NOMO-1 treated with dmso at 0.1 percent for 144 hours (cell line): ENCODE results near the gene KCTD5.
"Not testable (repeated sequence)": the region's sequence is repeated elsewhere in the genome, so short reads cannot be mapped to it uniquely, and the experiment has no call there.

Experiments used
- DNase-seq: peaks from one replicate; lab custom pipeline; 2025; ENCODE audit not compliant: unreplicated experiment; lab: John Stamatoyannopoulos, UW

The KCTD5 gene

GRCh38 chr16:2671741-2672140 is 10.6 kb upstream of the KCTD5 start:
- DNase-seq = no peak

- DNase-seq = peak; percentile 93
Measured at GRCh38 chr16:2673066-2673999, 9.0 kb upstream of the KCTD5 start.

GRCh38 chr16:2675021-2675420 is 7.3 kb upstream of the KCTD5 start:
- no peak for DNase-seq

- DNase-seq = no peak
Measured at GRCh38 chr16:2675714-2676113, 6.6 kb upstream of the KCTD5 start.

GRCh38 chr16:2676937-2677336 is 5.4 kb upstream of the KCTD5 start:
- not testable (repeated sequence) for DNase-seq

GRCh38 chr16:2678206-2678965 is 3.9 kb upstream of the KCTD5 start:
- DNase-seq = not testable (repeated sequence)

- not testable (repeated sequence) for DNase-seq
Measured at GRCh38 chr16:2679902-2680301, 2.4 kb upstream of the KCTD5 start.

- not testable (repeated sequence) for DNase-seq
Measured at GRCh38 chr16:2680360-2680759, 2.0 kb upstream of the KCTD5 start.

GRCh38 chr16:2683041-2683440 is 718 bp downstream of the KCTD5 start:
- DNase-seq = not testable (repeated sequence)

GRCh38 chr16:2686075-2686474 is 3.8 kb downstream of the KCTD5 start:
- DNase-seq = not testable (repeated sequence)

- DNase-seq = peak; percentile 80
Measured at GRCh38 chr16:2686912-2687507, 4.7 kb downstream of the KCTD5 start.

- no peak for DNase-seq
Measured at GRCh38 chr16:2687531-2688308, 5.4 kb downstream of the KCTD5 start.

- DNase-seq = not testable (repeated sequence)
Measured at GRCh38 chr16:2689422-2689821, 7.1 kb downstream of the KCTD5 start.

- no peak for DNase-seq
Measured at GRCh38 chr16:2689968-2690801, 7.9 kb downstream of the KCTD5 start.

- DNase-seq = no peak
Measured at GRCh38 chr16:2690852-2691251, 8.5 kb downstream of the KCTD5 start.

GRCh38 chr16:2691491-2692248 is 9.3 kb downstream of the KCTD5 start:
- DNase-seq = no peak

- no peak for DNase-seq
Measured at GRCh38 chr16:2692251-2692947, 10.1 kb downstream of the KCTD5 start.

GRCh38 chr16:2692948-2693651 is 10.8 kb downstream of the KCTD5 start:
- no peak for DNase-seq
